ENCODE measurements around the gene PRICKLE2.

Gene PRICKLE2

DNA sequence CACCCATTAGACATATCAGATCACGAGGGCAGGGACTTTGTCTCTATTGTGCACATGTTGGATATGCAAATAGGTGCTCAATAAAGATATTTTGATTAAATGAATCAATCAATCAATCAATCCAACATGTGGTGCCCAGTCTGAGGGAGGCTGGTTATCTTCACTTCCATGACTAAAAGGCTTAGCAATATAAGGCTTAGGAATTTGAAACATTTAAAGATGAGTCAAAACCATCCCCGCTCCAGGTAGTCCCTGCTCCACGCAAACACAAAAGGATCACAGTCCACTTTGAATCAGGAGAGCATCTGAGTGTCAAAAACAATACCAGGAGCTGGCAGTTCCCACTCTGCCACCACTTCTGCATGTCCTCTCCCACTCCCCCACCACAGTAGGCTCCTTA is 25.8 kb upstream of the PRICKLE2 start:
- DNase-seq (ENCODE audit: low read depth in 3 of 3, low spot score in 1 of 3) = no peak

DNA sequence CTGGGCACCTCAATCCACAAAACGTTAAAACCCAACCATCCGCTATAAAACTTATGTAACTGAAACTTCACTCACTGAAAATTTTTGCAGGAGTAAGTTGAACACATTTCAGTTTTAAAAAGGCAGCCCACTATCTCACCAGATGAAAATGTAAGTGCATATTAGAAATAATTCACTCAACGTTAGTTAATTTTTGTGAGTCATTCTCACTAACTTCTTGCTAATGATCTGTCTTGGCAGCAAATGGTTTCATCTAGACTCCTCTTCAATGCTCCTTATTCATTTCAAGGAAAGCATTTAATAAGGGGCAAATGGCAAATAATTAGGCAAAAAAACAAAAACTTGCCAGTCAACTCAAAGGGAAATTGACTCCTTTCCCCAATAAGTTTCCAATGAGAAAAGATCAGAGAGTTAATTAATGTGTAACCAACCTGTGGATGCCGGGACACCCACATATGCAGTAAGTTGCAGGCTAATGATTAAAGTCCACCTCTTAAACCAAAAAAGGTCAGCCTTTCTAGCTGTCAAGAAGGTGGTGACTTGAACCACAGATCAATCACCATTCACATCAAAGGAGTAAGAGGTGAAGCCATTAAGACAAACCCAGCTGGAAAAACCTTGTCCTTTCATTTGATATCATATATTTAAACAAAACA is 22.9 kb upstream of the PRICKLE2 start:
- no peak for DNase-seq (ENCODE audit: low read depth in 3 of 3, low spot score in 1 of 3)

DNA sequence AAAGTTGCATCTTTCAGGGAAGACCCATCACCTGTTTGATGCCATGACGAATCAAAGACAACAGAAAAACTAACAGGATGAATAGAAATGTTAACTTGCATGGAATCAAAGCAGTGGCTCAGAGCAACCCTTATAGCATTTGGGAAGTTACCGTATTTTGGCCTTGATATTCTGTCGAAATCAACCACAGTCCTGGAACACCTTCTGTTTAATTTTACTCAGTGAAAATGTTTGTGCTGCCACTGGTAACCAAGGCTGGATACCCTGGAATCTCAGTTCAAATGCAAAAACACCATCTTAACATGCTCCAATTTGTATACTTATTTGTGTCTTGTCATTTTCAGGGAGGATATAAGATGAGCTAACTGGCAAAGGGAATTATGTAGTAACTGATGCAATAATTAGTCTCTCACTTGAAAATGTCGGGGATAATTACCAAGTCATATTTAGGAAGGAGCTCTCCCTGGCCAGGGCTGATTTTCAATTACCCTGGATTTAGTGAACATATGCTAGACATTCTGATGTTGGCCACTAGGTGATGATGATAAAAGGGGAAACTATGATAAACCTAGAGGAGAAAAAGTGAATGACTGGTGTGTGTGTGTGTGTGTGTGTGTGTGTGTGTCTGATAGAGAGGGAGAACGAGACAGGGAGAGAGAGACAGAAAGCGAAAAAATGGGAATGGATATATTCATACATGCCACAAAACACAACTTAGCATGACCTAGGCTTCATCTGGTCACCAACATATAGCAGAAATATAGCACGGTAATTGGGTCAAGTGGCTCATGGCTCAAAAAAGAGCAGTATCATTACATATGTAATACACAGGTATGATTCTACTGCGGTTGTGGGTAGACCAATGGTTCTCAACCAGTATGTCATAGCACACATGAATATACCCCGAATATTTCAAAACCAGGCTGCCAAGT is 19.0 kb upstream of the PRICKLE2 start:
- no peak for DNase-seq (ENCODE audit: low read depth in 3 of 3, low spot score in 1 of 3)

DNA sequence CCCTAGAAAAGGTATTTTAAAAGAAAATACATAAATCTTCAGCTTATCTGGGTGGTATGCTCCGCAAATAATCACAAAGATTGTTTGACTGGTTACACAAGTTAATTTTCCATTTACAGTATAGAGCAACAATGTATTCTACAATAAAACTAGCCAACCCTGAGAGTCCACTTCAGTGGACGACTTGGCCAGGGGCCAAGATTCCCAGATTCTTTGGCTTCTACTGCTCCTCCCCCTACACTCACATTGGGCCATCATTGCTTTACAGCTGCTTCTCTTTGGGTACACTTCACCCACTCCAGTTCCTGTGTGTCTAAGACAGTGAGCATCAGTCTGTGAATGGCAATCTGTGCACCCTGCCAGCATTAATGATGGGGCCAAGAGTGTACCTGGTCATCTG is 17.2 kb upstream of the PRICKLE2 start:
- no peak for DNase-seq (ENCODE audit: low read depth in 3 of 3, low spot score in 1 of 3)

DNA sequence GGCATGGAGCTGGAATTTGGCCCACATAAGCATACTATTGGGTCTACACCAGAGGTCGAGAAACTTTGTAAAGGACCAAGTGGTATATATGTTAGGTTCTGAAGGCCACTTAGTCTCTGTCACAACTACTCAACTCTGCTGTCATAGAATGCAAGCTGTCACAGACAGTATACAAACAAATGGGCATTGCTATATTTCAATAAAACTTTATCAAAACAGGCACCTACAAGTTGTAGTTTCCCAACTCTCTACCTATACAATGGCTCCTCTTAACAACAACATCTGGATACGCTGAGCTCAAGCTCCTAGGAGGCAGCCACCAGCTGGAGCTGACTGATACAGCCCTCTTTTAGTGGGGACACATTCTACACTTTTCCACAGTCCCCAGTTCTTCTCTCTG is 15.7 kb upstream of the PRICKLE2 start:
- DNase-seq (ENCODE audit: low read depth in 3 of 3, low spot score in 1 of 3) = no peak

DNA sequence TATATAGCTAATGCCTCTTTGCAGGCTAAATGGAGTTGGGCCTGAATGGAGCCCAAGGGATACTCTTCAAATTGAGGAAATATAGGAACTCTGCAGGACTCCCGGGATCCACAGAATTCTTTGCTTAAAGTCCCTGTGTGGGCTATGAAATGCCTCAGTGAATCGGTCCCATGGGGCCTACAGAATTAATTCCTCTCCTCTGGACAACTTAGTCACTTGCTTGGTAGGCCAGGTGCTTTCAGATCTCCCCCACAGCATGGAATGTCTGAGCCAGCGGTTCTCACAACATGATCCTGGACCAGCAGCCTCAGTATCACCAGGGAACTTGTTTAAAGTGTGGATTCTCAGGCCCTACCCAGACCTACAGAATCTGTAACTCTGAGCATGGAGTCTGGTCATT is 15.1 kb upstream of the PRICKLE2 start:
- DNase-seq (ENCODE audit: low read depth in 3 of 3, low spot score in 1 of 3) = no peak

DNA sequence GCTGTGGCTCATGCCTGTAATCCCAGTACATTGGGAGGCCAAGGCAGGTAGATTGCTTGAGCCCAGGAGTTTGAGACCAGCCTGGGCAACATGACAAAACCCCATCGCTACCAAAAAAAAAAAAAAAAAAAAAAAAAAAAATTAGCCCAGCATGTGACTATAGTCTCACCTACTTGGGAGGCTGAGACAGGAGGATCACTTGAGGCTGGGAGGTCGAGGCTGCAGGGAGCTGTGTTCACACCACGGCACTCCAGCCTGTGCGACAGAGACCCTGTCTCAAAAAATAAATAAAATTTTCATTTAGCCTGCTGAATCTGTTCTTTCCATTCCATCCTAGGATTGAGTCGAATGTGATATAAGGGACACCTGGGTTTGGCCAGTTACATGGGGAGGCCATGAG is 14.6 kb upstream of the PRICKLE2 start:
- DNase-seq (ENCODE audit: low read depth in 3 of 3, low spot score in 1 of 3) = no peak

DNA sequence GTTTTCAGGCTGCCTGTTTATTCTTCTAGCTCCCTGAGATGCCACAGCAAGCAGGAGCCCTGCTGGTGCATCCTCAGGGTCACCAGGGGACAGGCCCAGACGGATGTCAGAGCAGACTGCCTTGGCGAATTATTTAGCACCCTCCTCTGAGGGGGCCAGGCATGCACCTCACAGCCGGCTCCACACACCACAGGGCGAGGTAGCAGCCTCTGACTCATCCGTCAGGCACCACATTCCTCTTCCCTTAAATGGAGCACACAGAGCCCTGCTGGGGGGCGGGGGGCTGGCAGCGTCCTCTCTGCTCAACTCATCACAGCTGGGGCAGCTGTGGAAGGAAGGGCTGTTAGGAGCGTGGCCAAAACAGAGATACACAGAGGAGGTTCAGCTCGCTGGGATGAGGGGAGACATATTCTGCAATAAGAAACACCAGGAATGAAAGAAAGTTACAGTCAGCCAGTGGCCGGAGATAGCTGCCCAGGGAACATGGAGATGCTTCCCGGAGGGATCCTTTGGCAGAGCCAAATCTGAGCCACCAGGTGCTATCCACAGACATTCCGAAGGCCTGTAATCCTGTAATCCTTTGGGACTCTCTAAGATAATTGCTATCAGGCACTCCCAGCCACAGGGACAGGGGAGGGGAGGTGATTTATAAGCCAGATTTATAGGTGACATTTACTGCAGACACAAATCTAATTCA is 13.9 kb upstream of the PRICKLE2 start:
- no peak for DNase-seq (ENCODE audit: low read depth in 3 of 3, low spot score in 1 of 3)

DNA sequence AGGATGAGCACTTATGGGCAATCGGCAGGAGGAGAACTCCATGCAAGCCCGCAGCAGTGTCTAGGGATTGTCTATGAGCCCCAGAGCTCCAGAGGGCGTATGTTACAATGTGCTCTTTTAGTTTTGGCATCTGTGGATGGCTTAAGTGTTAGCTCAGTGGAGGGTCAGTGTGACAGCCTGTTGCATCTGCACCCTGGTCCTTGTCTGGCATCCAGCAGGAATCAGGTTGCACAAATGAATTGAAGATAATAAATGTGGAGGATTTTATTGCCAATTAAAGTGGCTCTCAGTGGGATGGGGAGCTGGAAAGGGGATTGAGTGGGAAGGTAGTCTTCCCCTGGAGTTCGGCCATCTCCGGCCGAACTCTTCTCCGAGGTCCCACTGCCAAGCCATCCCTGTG is 11.8 kb upstream of the PRICKLE2 start:
- no peak for DNase-seq (ENCODE audit: low read depth in 3 of 3, low spot score in 1 of 3)

DNA sequence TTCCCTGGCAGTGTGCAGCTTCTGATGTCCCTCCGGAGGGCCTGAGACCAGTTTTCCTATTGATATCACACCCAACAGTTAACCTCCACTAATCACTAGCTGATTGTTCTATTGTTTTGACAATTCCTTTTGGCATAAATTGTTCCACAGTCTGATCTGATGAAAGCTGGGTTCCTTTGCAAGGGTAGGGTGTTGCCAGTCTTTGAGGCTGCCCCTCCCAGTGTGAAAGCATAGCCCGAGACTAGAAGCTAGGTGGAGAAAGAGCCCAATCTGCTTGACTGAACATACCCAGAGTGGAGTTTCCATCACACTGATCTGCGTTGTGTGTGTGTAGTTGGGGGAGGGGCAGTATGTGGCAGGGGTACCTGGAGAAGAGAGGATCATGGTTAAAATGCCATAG is 10.3 kb upstream of the PRICKLE2 start:
- DNase-seq (ENCODE audit: low read depth in 3 of 3, low spot score in 1 of 3) = no peak

DNA sequence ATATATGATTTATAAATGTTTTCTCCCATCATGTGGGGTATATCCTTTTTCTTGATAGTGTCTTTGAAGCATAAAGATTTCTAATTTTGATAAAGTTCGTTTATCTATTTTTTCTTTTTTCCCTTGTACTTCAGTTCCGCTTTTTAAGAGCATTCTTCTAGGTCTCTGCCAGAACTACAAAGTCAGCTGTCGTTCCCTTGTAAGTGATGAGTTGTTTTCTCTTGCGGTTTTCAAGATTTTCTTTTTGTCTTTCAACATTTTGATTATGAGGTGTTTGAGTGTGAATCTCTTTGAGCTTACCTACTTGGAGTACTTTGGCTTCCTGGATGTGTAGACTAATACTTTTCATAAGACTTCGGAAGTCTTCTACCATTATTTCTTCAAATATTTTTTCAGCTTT is 9.3 kb upstream of the PRICKLE2 start:
- DNase-seq (ENCODE audit: low read depth in 3 of 3, low spot score in 1 of 3) = no peak

DNA sequence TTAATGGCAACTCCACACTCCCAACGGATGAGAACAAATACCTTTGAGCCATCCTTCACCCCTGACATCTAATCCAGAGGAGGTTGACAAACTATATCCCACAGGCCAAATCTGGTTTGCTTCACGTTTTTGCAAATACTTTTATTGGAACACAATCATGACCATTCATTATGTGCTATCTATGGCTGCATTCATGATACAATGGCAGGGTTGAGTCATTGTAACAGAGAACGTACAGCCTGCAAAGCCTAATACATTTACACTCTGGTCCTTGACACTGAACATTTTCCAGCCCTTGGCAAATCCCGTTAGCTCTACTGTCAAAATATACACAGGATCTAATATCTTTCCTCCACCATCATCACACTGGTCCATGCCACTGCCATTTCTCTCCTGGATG is 7.6 kb upstream of the PRICKLE2 start:
- DNase-seq (ENCODE audit: low read depth in 3 of 3, low spot score in 1 of 3) = no peak

DNA sequence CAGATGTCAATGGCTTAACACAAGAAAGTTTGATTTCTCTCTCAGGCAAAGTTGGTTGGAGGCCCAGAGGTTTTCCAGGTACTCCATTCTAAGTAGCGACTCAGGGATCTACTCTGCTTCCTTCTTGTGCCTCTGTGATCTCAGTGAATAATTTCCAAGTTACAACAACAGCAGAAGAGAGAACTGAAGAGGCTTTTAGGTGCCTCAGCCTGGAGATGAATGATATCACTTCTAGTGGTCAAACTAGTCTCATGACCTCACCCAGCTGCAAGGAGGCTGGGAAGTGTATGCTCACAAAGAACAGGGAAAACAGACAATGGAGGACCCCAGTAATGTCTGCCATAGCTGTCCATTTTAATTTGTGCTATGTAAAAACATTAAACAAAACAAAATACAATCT is 4.6 kb upstream of the PRICKLE2 start:
- no peak for DNase-seq (ENCODE audit: low read depth in 3 of 3, low spot score in 1 of 3)

DNA sequence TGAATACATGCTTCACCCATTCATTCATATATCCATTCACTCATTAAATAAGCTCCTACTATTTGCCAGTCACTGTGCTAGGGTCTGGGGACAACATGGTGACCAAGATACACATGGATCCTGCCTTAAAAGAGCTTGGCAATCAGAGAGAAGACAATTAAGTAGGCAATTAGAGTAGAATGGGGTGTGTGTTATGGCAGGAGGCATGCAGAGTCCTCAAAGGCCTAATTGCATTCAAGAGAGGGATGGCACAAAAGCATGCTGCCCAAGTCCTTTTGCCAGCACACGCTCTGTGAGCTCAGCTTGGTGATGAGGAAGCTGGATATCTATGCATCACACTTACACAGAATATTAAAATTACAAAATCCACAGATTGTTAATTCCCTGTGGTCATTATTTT is 2.8 kb upstream of the PRICKLE2 start:
- no peak for DNase-seq (ENCODE audit: low read depth in 3 of 3, low spot score in 1 of 3)

DNA sequence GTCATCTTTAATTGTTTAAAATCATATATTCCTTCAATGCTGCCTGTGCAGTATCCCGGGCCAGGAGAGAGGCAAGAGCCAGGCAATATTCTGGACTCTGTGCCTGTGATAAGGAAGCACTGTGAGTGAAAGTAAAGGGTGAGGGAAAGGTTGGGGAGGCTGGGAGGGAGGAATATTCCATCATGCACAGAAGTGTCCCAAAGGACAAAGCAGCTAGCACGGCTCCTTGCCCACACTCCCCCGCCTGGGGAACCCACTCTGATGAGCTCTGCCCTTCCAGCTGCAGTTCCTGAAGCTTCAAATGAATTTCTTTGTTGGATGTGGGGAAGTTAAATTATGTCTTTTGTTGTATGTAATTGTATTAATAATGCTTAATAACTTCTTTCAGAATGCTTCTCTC is 1.5 kb upstream of the PRICKLE2 start:
- no peak for DNase-seq (ENCODE audit: low read depth in 3 of 3, low spot score in 1 of 3)

DNA sequence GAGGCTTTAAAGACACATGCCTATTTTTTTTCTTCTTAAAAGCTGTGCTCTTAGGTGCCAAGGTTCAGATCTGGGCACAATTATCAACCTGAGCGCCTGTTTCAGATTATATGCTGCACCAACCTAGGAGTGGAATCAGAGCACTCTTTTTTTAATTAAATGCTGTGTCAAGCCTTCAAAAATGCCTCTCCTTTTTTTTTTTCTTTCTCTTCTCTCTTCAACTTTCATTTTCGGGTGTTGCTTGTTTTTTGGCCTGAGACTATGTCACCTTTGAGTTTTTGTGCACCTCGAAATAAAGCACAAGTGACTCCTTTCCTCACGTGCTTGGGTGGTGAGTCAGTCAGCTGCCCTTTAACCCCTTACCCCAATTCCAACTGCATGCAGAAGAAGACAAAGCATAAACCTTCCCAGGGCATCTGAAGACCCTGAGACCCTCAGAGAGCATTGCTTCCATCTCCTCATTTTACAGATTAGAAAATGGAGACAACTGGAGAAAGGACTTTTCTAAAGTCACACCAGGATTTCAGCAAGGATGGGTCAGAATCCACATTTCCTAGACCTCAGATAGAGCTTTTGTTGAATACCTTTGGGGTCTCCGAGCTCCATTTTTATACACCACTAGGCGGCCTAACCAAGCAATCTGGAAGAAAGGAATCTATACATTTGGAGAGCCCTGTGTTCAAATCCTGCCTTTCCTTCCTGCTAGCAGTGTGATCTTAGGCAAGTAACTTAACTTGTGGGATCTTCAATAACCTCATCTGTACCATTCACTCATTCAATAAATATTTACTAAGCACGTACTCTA is 631 bp upstream of the PRICKLE2 start:
- DNase-seq (ENCODE audit: low read depth in 3 of 3, low spot score in 1 of 3) = no peak

DNA sequence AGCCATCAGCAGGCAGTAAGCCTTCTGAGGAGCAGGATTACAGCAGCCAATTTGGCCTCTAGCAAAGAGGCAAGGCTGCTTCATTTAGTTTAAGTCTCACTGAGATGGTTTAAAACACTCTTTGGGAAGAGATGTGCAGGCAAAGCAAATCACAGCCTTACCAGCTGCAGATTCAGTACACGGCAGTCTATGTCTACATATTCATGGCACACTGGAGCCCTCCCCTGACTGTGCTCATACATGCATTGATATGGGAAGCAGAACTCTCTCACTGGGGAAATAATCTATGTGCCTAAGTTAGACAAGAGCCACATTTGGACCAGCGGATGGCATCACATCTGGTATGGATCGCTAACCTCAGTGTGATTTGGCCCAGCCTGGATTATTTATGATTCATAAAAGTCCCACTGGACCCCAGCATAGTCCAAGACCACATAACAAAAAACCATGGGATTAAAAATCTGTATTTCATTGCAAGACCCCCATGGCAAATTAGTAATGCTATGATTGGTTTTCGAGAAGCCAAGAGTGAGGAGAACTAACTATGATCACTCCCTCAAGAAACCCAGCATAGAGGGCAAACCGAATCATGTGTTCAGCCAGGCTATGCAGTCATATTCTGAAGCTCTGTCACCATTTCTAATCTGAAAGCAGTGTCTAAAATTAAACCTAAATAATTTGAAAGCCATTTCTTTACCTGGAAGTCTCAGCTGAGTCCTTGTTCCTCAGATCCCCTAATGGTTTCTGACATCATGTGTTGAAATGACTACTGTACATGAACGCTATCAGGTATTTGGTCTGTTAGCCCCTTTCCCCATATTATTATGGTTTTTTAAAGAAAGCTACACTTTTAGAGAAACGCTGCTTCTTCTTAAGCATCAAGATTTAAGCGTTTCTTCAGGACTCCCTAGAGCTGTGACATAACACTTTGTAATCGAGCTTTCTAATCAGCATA is 1.2 kb downstream of the PRICKLE2 start:
- DNase-seq (ENCODE audit: low read depth in 3 of 3, low spot score in 1 of 3) = no peak

DNA sequence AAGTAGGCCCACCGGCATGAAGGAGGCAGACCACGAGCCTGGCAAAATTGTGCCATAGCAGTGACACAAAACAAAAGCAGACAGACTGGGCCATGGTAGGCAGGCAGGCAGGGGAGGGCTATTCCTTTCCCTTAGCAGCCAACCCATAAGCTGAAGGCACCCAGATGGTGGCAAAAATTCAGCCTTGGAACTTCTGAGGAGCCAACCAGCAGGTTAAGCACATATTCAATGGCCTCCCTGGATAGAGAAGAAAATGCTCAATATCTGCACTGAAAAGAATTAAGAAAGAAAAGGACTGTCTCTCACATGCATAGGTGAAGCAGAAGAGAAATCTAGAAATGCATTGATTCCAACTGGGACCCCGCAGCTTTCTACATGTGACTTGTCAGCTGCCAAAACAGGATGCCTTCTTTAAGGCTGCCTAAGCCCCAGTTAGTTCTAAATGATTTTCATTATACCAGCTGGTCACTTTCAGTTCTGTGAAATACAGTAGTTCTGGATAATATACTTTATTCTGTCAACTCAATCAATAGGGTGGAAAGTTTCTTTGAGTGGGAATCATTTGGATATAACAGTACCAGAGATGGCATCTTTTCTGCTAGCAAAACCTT is 2.7 kb downstream of the PRICKLE2 start:
- DNase-seq (ENCODE audit: low read depth in 3 of 3, low spot score in 1 of 3) = no peak

DNA sequence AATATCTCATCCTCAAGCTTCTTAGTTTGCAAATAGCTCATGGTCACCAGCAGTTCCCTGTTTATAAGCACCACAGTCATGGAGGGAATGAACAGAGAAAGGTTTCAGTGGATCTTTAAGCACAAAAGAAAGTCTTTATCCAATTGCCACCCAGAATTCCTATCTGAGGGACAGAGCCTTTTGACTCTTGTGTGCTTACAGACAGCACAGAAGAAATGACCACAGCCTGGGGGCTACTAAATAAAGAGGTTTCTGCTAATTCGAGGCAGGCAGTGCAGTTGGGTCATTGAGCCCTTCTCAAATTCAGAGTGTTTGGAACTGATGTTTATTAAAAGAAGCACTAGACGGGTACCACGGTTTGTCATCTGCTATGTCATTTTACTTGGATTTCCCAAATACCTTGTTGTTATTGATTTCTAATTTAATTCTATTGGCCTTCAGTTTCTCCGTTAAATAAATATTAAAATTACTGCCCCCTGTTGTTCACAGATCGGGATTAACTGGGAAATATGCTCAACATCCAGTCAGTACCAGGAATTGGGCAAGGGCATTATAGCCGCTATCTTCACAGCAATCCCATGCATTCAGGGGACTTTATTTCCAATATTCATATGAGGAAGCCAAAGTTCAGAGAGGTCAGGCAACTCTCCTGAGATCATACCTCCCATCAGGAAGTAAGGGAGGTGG is 3.6 kb downstream of the PRICKLE2 start:
- no peak for DNase-seq (ENCODE audit: low read depth in 3 of 3, low spot score in 1 of 3)

Measured in stimulated activated CD4-positive, alpha-beta T cell treated with anti-CD3 and anti-CD28 coated beads, TNF-alpha, amount 100 ng/mL, for 1 hour (primary cell).